PC-3 (cell line): ENCODE measurements around the gene MGLL. TPM values are rescaled to one million over a fixed set of nuclear protein-coding genes. Genes with fewer than 3 reads are reported as not detected.
A peak's percentile ranks its signal among the peaks of the same experiment; 100 is the strongest.

Experiments
- ATAC-seq: fragments of 200-7000 bp; cut with Tn5 transposase; 2 replicates; pipeline ENCODE4 v1.9.1; 2020; ENCODE audit warnings: mild to moderate bottlenecking, moderate library complexity
- BruUV-seq: library from RNA; stranded (reverse); fragments of 400-500 nt; replicated peaks from 2 replicates; lab custom pipeline; 2021; lab: Mats Ljungman, UMichigan
- CTCF ChIA-PET: fragments of 300-600 bp; sonication (Branson Sonifier 250); formaldehyde crosslinking; loops from one replicate; lab custom pipeline; 2022; ENCODE audit warnings: antibody characterized with exemption; lab: Charles Lee
- POLR2A ChIA-PET: fragments of 300-600 bp; sonication (Branson Sonifier 250); formaldehyde crosslinking; loops from one replicate; lab custom pipeline; 2022; ENCODE audit warnings: antibody characterized with exemption; ENCODE audit not compliant: unreplicated experiment; lab: Charles Lee
- DNase-seq: peaks from one replicate; pipeline ENCODE4 v3.0.0-alpha.2; 2015
- H2AFZ ChIP-seq: fragments of 300-600 bp; sonication (generic); 2 replicates; pipeline ENCODE4 v1.6.0; 2016; ENCODE audit warnings: antibody characterized with exemption, low read length
- H3F3A ChIP-seq: fragments of 300-600 bp; sonication (generic); one replicate; pipeline ENCODE4 v1.6.0; 2017; ENCODE audit warnings: antibody characterized with exemption, low read length, control low read depth, mild to moderate bottlenecking; ENCODE audit not compliant: unreplicated experiment
- H3K27ac ChIP-seq: fragments of 300-600 bp; sonication (generic); 2 replicates; pipeline ENCODE4 v1.5.1; 2016; ENCODE audit warnings: mild to moderate bottlenecking, low read length
- H3K27me3 ChIP-seq: fragments of 300-600 bp; sonication (generic); 2 replicates; pipeline ENCODE4 v1.6.1; 2016; ENCODE audit warnings: low read length, mixed read lengths
- H3K36me3 ChIP-seq: fragments of 300-600 bp; sonication (generic); 2 replicates; pipeline ENCODE4 v1.6.1; 2016; ENCODE audit warnings: low read depth, mixed run types, low read length, mixed read lengths
- H3K4me1 ChIP-seq: fragments of 300-600 bp; sonication (generic); 2 replicates; pipeline ENCODE4 v1.5.1; 2016; ENCODE audit warnings: low read length; ENCODE audit not compliant: insufficient read depth
- H3K4me2 ChIP-seq: fragments of 300-600 bp; sonication (generic); 2 replicates; pipeline ENCODE4 v1.6.0; 2016; ENCODE audit warnings: low read length
- H3K4me3 ChIP-seq: fragments of 300-600 bp; sonication (generic); 2 replicates; pipeline ENCODE4 v1.5.1; 2016; ENCODE audit warnings: mild to moderate bottlenecking, low read length, mixed read lengths
- H3K79me2 ChIP-seq: fragments of 300-600 bp; sonication (generic); 2 replicates; pipeline ENCODE4 v1.6.1; 2017; ENCODE audit warnings: low read length, mixed read lengths
- H3K9ac ChIP-seq: fragments of 300-600 bp; sonication (generic); 2 replicates; pipeline ENCODE4 v1.6.0; 2016; ENCODE audit warnings: mild to moderate bottlenecking, low read length
- H3K9me2 ChIP-seq: fragments of 300-600 bp; sonication (generic); replicated peaks from 2 replicates; pipeline ENCODE4 v1.6.1; 2016; ENCODE audit warnings: mixed run types, low read length, mixed read lengths
- H3K9me3 ChIP-seq: fragments of 300-600 bp; sonication (generic); 2 replicates; pipeline ENCODE4 v1.6.1; 2016; ENCODE audit warnings: low read length, mixed read lengths
- H4K20me1 ChIP-seq: fragments of 300-600 bp; sonication (generic); 2 replicates; pipeline ENCODE4 v1.6.1; 2016; ENCODE audit warnings: low read length, mixed read lengths
- CTCF ChIP-seq: fragments of 300-600 bp; sonication (generic); conservative IDR thresholded peaks from 2 replicates; pipeline ENCODE4 v1.5.1; 2017; ENCODE audit warnings: antibody characterized with exemption, low read depth, mild to moderate bottlenecking, low read length
- EZH2 ChIP-seq: fragments of 300-600 bp; sonication (generic); IDR thresholded peaks from one replicate; pipeline ENCODE4 v1.6.1; 2017; ENCODE audit warnings: antibody characterized with exemption, mild to moderate bottlenecking, low read length; ENCODE audit not compliant: unreplicated experiment
- EZH2phosphoT487 ChIP-seq: fragments of 300-600 bp; sonication (generic); IDR thresholded peaks from 2 replicates; pipeline ENCODE4 v1.6.1; 2018; ENCODE audit warnings: mild to moderate bottlenecking, antibody characterized with exemption, low read length, borderline replicate concordance
- intact Hi-C: fragments of 100-400 bp; cut with micrococcal nuclease; formaldehyde crosslinking; loops from 2 replicates; pipeline ENCODE4 v1.9.0; 2023
- total RNA-seq: library from RNA; depleted of rRNA; stranded (reverse); fragments of >200 nt; gene quantifications from 2 replicates; pipeline ENCODE4 v1.2.3, GENCODE V29; 2014

Gene MGLL
- total RNA-seq, 1 experiment from 2014 or later = 38.7 TPM

GRCh38 chr3:127746400-127747057 is 75.8 kb downstream of the MGLL start:
- H3K79me2 ChIP-seq = peaks cover 8% of the 10 kb centered on the region; the same call in 1 of the 2 replicates
- no peak overlapping the region for H2AFZ ChIP-seq
- intact Hi-C loops = loop anchor here (5.0 kb wide), 2 partner anchors 76 to 216 kb away; partner anchors contain the start of gene MGLL
- H3K27ac ChIP-seq = peak overlapping the region; percentile 95
- peaks cover 55% of the 10 kb centered on the region for H3K4me1 ChIP-seq
- peak overlapping the region; percentile 62 for H3K9ac ChIP-seq
- CTCF ChIA-PET = interaction anchor here (0.8 kb wide), 1 partner anchor 8 kb away, joined by 7 read pairs; no protein-coding TSS in a partner anchor
- POLR2A ChIA-PET = interaction anchor here (0.6 to 1.2 kb wide), 2 partner anchors 11 to 76 kb away, joined by 3 to 4 read pairs; partner anchors contain the start of gene MGLL
- DNase-seq (peak; percentile 68), ATAC-seq (peak; percentile 16)
- peak overlapping the region; percentile 43 for H3K4me2 ChIP-seq
- peaks cover 9% of the 10 kb centered on the region for H3F3A ChIP-seq
- H3K36me3 ChIP-seq = peaks cover 4% of the 10 kb centered on the region
- TF ChIP-seq CTCF (peak; percentile 32; the same call in 1 of the 2 replicates), EZH2phosphoT487 (no peak)
- H3K9me3 ChIP-seq = no peaks in the 10 kb centered on the region
- H3K27me3 ChIP-seq = no peaks in the 10 kb centered on the region
- no peaks in the 10 kb centered on the region for H3K9me2 ChIP-seq
- BruUV-seq = no TSS peak
- no peak overlapping the region for H3K4me3 ChIP-seq
- no peaks in the 10 kb centered on the region for H4K20me1 ChIP-seq

- intact Hi-C loops = loop anchor here (5.0 kb wide), 2 partner anchors 76 to 216 kb away; partner anchors contain the start of gene MGLL
- Histone ChIP-seq H3K4me2 (peak overlapping the region; percentile 43; the same call in 1 of the 2 replicates), H4K20me1 (no peaks in the 10 kb centered on the region), H2AFZ (no peak overlapping the region), H3K9me2 (no peaks in the 10 kb centered on the region), H3K36me3 (peaks cover 4% of the 10 kb centered on the region), H3K27ac (peak overlapping the region; percentile 95), H3K9me3 (no peaks in the 10 kb centered on the region), H3K27me3 (no peaks in the 10 kb centered on the region), H3K4me1 (peaks cover 48% of the 10 kb centered on the region), H3K79me2 (peaks cover 8% of the 10 kb centered on the region; the same call in 1 of the 2 replicates), H3F3A (peaks cover 9% of the 10 kb centered on the region), H3K4me3 (no peak overlapping the region), H3K9ac (peak overlapping the region; percentile 62; the same call in 1 of the 2 replicates)
- no TSS peak for BruUV-seq
- ATAC-seq (no peak), DNase-seq (no peak)
- no peak for TF ChIP-seq CTCF
- no peak for TF ChIP-seq EZH2
- TF ChIP-seq EZH2phosphoT487 = no peak
- ChIA-PET POLR2A (no interaction called here), CTCF (no interaction called here)
These were observed 76.5 kb downstream of the MGLL start for GRCh38 chr3:127745656-127746399.
